CD4-positive, alpha-beta T cell (primary cell): ENCODE results near the gene GRIA3. TPM values are rescaled to one million over a fixed set of nuclear protein-coding genes. Genes with fewer than 3 reads are reported as not detected.

Source experiments
- ATAC-seq: fragments of 200-7000 bp; cut with Tn5 transposase; one replicate; pipeline ENCODE4 v1.10.0; 2022; ENCODE audit warnings: mild to moderate bottlenecking; ENCODE audit not compliant: poor library complexity
- CTCF ChIA-PET: fragments of 350-600 bp; sonication (Branson Sonifier 250); formaldehyde crosslinking; loops from one replicate; lab custom pipeline; 2021; ENCODE audit warnings: antibody characterized with exemption, inconsistent platforms; lab: Charles Lee
- POLR2A ChIA-PET: fragments of 350-600 bp; sonication (Branson Sonifier 250); formaldehyde crosslinking; loops from one replicate; lab custom pipeline; 2021; ENCODE audit warnings: antibody characterized with exemption, inconsistent platforms; lab: Charles Lee
- DNase-seq, 14 experiments: peaks; one replicate each; pipeline ENCODE4 v3.0.0-alpha.2; 2013 to 2020; ENCODE audit warnings: mixed read lengths in 2 of 14
- H3K27ac ChIP-seq, 2 donors: one replicate each; pipeline versions ENCODE4 v1.5.1 to v1.7.0; 2013; ENCODE audit warnings: low read length in 2 of 2, low read depth in 1 of 2, mild to moderate bottlenecking in 1 of 2
- H3K27me3 ChIP-seq, 2 experiments: 1 replicate in 1 of 2; 2 replicates in 1 of 2; pipeline versions ENCODE4 v1.6.1 to v1.7.0; 2013; ENCODE audit warnings: low read length in 2 of 2, control low read depth in 1 of 2, mild to moderate bottlenecking in 1 of 2, moderate library complexity in 1 of 2; ENCODE audit not compliant: insufficient read depth in 2 of 2, control insufficient read depth in 1 of 2
- H3K36me3 ChIP-seq: one replicate; pipeline ENCODE4 v1.6.1; 2013; ENCODE audit warnings: low read length, control low read depth; ENCODE audit not compliant: insufficient read depth
- H3K4me1 ChIP-seq: one replicate; pipeline ENCODE4 v1.6.1; 2013; ENCODE audit warnings: low read length, control low read depth; ENCODE audit not compliant: insufficient read depth
- H3K4me3 ChIP-seq: one replicate; pipeline ENCODE4 v1.5.1; 2013; ENCODE audit warnings: mild to moderate bottlenecking, low read length, moderate library complexity
- H3K9me3 ChIP-seq, 2 experiments: 1 replicate in 1 of 2; 2 replicates in 1 of 2; pipeline versions ENCODE4 v1.6.1 to v1.7.0; 2013; ENCODE audit warnings: low read length in 2 of 2, mild to moderate bottlenecking in 2 of 2, control low read depth in 1 of 2, moderate library complexity in 1 of 2; ENCODE audit not compliant: control insufficient read depth in 1 of 2, insufficient read depth in 1 of 2
- H3K27ac Mint-ChIP-seq: one replicate; pipeline ENCODE4 v1.8.0; 2020; ENCODE audit warnings: mixed read lengths
- H3K27me3 Mint-ChIP-seq: one replicate; pipeline ENCODE4 v1.8.0; 2021; ENCODE audit warnings: mixed read lengths
- H3K36me3 Mint-ChIP-seq: one replicate; pipeline ENCODE4 v1.8.0; 2021; ENCODE audit warnings: low read depth, mixed read lengths
- H3K4me1 Mint-ChIP-seq: one replicate; pipeline ENCODE4 v1.8.0; 2021; ENCODE audit warnings: low read depth, mixed read lengths
- H3K4me3 Mint-ChIP-seq: one replicate; pipeline ENCODE4 v1.8.0; 2020; ENCODE audit warnings: mild to moderate bottlenecking, mixed read lengths
- H3K9me3 Mint-ChIP-seq: one replicate; pipeline ENCODE4 v1.8.0; 2020; ENCODE audit warnings: mixed read lengths
- CTCF ChIP-seq: fragments of 200-600 bp; IDR thresholded peaks from one replicate; pipeline ENCODE4 v1.8.0; 2022; ENCODE audit warnings: antibody characterized with exemption, mild to moderate bottlenecking
- intact Hi-C, 2 experiments: fragments of 100-400 bp; cut with DNase I in 1 of 2; cut with micrococcal nuclease in 1 of 2; formaldehyde crosslinking; loops; one replicate each; pipeline versions ENCODE4 v1.15.1 to v1.9.0; 2023 to 2025; cut with DNase I, micrococcal nuclease
- total RNA-seq, 174 experiments: library from RNA in 2 of 174; stranded (reverse) in 2 of 174; gene quantifications; one replicate each; pipeline ENCODE4 v1.2.3 and lab custom pipeline; 2021 to 2026

GRIA3 gene
- total RNA-seq, 2 experiments from 2014 or later: not detected

GRCh38 chrX:123217077-123217476 lies 33.0 kb downstream of the GRIA3 start:
- TF ChIP-seq CTCF: no peak
- ChIA-PET CTCF (no interaction called here), POLR2A (no interaction called here)

GRCh38 chrX:123217728-123218127 lies 33.6 kb downstream of the GRIA3 start:
- Mint-ChIP-seq H3K4me3 (no peak overlapping the region), H3K36me3 (no peaks in the 10 kb centered on the region), H3K27ac (no peak overlapping the region), H3K4me1 (no peaks in the 10 kb centered on the region), H3K27me3 (no peaks in the 10 kb centered on the region), H3K9me3 (no peaks in the 10 kb centered on the region)
- intact Hi-C loops: no loop called here
- H3K4me3 ChIP-seq: no peak overlapping the region
- CTCF ChIA-PET: no interaction called here
- H3K27ac ChIP-seq: no peak overlapping the region
- H3K27me3 ChIP-seq: no peaks in the 10 kb centered on the region
- H3K36me3 ChIP-seq: no peaks in the 10 kb centered on the region
- H3K4me1 ChIP-seq: no peaks in the 10 kb centered on the region
- ATAC-seq: no peak
- POLR2A ChIA-PET: no interaction called here
- TF ChIP-seq CTCF: no peak
- no peak for DNase-seq
- H3K9me3 ChIP-seq: no peaks in the 10 kb centered on the region

More at GRCh38 chrX:123217077-123217476, 33.0 kb downstream of the GRIA3 start:
- Mint-ChIP-seq H3K4me3 (no peak overlapping the region), H3K4me1 (no peaks in the 10 kb centered on the region), H3K36me3 (no peaks in the 10 kb centered on the region), H3K27me3 (no peaks in the 10 kb centered on the region), H3K27ac (no peak overlapping the region), H3K9me3 (no peaks in the 10 kb centered on the region)
- no peaks in the 10 kb centered on the region for H3K9me3 ChIP-seq
- H3K27me3 ChIP-seq: no peaks in the 10 kb centered on the region
- no peaks in the 10 kb centered on the region for H3K36me3 ChIP-seq
- DNase-seq: no peak
- H3K4me1 ChIP-seq: no peaks in the 10 kb centered on the region
- H3K4me3 ChIP-seq: no peak overlapping the region
- intact Hi-C loops: no loop called here
- no peak for ATAC-seq
- H3K27ac ChIP-seq: no peak overlapping the region

- DNase-seq (no peak), ATAC-seq (no peak)
- Histone ChIP-seq H3K36me3 (no peaks in the 10 kb centered on the region), H3K27me3 (no peaks in the 10 kb centered on the region), H3K4me1 (no peaks in the 10 kb centered on the region), H3K27ac (no peak overlapping the region), H3K9me3 (no peaks in the 10 kb centered on the region), H3K4me3 (no peak overlapping the region)
- H3K4me3 Mint-ChIP-seq: no peak overlapping the region
- intact Hi-C loops: no loop called here
- no peak overlapping the region for H3K27ac Mint-ChIP-seq
- H3K27me3 Mint-ChIP-seq: no peaks in the 10 kb centered on the region
- no peaks in the 10 kb centered on the region for H3K36me3 Mint-ChIP-seq
- POLR2A ChIA-PET: no interaction called here
- no peaks in the 10 kb centered on the region for H3K4me1 Mint-ChIP-seq
- CTCF ChIA-PET: no interaction called here
- no peaks in the 10 kb centered on the region for H3K9me3 Mint-ChIP-seq
- no peak for TF ChIP-seq CTCF
These were observed 35.8 kb downstream of the GRIA3 start for GRCh38 chrX:123219916-123220315.
